Activated CD4-positive, alpha-beta T cell treated with anti-CD3 and anti-CD28 coated beads, Interleukin-2, amount 50 U/mL, for 1 hour (primary cell): ENCODE measurements around the gene CHL1.

Source experiments
- DNase-seq: peaks from one replicate; pipeline ENCODE4 v3.0.0-alpha.2; 2020

The CHL1 gene, protein sequence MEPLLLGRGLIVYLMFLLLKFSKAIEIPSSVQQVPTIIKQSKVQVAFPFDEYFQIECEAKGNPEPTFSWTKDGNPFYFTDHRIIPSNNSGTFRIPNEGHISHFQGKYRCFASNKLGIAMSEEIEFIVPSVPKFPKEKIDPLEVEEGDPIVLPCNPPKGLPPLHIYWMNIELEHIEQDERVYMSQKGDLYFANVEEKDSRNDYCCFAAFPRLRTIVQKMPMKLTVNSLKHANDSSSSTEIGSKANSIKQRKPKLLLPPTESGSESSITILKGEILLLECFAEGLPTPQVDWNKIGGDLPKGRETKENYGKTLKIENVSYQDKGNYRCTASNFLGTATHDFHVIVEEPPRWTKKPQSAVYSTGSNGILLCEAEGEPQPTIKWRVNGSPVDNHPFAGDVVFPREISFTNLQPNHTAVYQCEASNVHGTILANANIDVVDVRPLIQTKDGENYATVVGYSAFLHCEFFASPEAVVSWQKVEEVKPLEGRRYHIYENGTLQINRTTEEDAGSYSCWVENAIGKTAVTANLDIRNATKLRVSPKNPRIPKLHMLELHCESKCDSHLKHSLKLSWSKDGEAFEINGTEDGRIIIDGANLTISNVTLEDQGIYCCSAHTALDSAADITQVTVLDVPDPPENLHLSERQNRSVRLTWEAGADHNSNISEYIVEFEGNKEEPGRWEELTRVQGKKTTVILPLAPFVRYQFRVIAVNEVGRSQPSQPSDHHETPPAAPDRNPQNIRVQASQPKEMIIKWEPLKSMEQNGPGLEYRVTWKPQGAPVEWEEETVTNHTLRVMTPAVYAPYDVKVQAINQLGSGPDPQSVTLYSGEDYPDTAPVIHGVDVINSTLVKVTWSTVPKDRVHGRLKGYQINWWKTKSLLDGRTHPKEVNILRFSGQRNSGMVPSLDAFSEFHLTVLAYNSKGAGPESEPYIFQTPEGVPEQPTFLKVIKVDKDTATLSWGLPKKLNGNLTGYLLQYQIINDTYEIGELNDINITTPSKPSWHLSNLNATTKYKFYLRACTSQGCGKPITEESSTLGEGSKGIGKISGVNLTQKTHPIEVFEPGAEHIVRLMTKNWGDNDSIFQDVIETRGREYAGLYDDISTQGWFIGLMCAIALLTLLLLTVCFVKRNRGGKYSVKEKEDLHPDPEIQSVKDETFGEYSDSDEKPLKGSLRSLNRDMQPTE (N-terminal part only)

GRCh38 chr3:196311-197148, at the start of gene CHL1:
Gene CHL1, plus strand, starts transcription at chr3:196763. Its CDS starts 123,014 bp downstream, at chr3:319777.
- no peak for DNase-seq

DNA sequence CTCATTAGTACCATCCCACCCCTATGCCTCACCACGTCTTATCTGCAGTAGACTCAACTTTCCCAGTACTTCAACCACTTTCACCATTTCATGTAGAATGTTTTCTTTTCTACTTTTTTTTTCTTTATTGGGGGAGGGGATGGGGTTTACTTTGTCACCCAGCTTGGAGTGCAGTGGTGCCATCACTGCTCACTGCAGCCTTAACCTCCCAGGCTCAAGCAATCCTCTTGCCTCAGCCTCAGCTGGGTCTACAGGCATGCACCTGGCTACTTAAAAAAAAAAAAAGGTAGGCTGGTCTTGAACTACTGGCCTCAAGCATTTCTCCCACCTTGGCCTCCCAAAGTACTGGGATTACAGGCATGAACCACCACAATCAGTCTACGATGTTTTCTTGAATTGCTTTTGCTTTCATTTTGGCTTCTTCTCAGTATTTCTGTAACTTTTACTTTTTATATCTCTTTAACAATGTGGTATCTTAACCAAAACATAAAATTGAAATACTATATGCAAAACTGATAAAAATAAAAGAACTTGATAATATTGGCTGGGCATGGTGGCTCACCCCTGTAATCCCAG, 44.9 kb upstream of the CHL1 start:
- DNase-seq, result no peak

DNA sequence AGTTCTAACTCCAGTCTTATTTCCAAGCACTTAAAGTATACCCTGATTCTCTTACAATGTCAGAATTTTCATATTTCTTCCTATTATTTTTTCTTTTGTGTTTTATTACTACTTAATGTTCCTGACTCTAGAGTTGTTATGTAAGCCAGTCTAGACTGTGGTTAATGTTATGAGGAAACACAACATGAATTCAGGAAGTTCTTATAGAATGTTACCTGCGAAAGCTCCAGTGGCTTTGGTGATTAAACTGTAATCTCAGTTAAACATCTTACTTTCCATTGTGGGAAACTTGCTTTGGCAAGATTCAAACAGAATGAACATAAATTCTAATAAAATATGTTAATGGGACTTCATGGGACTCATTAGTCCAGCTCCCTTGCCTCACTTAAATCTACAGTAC, 36.6 kb upstream of the CHL1 start:
- no peak for DNase-seq

DNA sequence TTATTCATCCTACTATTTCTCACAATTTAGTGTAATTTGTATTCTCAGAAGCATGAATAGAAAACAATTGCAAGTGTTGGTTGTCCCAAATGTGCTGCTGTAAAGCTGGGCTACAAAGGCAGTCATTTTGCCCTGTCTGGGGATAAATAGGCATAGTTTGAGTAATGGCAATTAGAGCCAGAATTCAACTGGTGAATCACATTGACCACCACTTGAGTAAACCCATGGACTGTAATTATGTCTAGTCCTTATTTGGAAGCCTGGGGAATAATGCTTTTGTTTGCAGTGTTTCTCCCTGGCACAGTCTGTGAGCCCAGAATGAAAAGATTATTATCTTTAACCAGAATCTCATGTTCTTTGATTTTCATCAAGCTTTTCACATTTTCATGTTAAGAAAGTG, 30.5 kb upstream of the CHL1 start:
- no peak for DNase-seq

GRCh38 chr3:166799-167198, 29.8 kb upstream of the CHL1 start:
- no peak for DNase-seq

- no peak for DNase-seq
Observed at GRCh38 chr3:173886-174285, 22.7 kb upstream of the CHL1 start.

GRCh38 chr3:184976-185375, 11.6 kb upstream of the CHL1 start:
- no peak for DNase-seq

GRCh38 chr3:192215-192929, 4.2 kb upstream of the CHL1 start:
- DNase-seq, result no peak

DNA sequence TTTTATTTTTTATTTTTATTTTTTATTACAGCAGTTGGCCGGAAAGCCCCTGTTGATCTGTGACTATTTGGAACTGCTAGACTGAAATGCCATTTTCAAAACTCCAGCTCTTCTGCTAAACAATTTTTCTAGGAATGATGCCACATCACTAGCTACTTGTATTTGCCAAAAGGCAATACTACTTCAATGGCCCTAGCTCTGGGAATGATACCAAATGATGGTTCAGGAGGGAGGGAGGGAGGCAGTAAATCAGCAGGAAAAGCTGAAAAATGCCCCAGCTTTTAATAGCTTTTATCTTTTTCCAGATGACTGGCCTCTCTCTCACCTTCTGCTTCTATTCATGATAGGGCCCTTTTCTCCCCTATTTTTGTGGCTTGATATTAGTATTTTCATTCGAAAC, 2.6 kb upstream of the CHL1 start:
- DNase-seq, result no peak

- no peak for DNase-seq
Observed at GRCh38 chr3:194421-194820, 2.1 kb upstream of the CHL1 start.

DNA sequence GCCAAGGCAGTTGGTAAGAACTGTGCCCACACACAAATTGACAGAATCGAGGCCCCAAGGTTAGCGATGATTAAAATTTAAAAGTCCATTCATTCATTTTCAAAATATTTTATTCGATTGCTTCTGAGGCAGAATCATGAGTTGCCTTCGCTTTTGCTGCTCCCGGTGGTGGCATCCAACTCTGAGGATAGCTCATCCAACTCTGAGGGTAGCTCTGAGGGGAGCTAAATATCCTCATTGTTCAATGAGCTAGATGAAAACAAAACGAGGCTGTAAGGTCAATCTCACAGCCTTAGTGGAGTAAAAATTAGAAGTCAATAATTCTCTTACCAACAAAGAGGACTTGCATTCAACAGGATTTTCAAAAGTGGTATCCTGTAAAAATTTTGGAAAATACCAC, 897 bp upstream of the CHL1 start:
- no peak for DNase-seq

DNA sequence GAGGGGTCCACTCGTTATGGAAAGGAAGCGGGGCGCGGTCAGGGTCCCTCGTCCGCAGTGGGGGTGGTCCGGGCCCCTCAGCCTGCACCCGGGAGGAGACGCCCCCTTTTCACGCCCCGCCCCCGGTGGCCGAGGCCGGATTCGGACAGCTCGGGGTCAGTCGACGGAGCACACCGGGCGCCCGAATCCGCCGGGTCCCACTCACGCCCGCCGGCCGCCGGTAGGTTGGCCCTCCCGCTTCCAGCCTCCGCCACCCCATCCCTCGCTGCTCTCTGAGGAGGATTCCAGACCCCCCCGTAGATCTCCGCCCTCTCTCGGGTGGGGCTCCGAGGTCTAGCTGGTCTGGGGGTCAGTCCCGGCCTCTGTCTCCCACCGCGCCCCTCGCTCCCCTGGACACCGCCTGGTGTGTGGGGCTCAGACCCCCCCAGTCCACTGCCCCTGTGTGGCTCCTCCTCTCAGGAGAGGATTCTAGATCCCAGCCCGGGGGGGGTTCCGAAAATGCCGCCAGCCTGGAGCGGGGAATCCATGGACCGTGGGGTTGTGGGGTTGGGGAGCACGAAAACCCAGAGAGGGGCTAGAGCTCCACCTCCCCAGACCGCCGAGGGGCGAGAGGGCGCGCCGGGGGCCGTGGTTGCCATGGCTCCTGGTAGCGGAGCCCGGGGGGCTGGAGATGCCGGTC, 725 bp downstream of the CHL1 start:
- no peak for DNase-seq

GRCh38 chr3:197828-198491, 1.4 kb downstream of the CHL1 start:
- DNase-seq, result no peak

DNA sequence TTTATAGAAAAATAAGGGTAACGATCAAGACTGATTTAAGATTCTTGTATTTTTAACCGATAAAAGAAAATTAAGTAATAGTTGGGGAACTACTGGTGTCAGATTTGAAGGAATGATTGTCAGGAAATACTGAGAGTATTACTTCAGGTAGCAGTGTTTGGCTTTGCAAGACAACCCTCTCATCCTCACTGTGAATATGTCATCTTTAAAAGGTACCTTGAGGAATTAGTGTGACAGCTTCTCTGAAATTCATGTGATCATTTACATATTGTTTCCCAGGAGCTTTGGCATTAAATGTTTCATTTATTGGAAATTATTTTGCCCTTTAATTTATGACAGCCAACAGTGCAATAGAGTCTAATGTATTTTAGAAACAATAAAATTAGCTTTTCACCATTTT, 3.3 kb downstream of the CHL1 start:
- no peak for DNase-seq

- DNase-seq, result no peak
Observed at GRCh38 chr3:200758-201325, 4.3 kb downstream of the CHL1 start.

DNA sequence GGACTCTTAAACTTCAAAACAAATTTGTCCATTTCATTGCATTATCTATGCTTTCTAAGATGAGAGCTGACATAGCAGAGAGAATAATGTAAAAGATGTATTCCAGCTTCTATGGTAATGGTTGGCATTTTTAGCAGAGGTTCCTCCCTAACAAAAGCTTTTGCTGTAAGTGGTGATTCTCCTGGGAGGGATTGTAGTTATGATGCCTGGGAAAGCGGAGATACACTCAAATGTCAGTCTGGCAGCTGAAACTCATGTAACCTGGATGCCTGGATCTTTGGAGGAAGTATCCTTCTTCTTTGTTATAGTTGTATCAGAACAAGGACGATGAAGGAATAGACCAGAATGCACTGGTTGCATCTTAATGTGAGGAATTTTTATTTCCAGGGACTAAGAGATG, 7.5 kb downstream of the CHL1 start:
- no peak for DNase-seq

GRCh38 chr3:207973-208372, 11.4 kb downstream of the CHL1 start:
- no peak for DNase-seq

- no peak for DNase-seq
Observed at GRCh38 chr3:210669-211068, 14.1 kb downstream of the CHL1 start.

GRCh38 chr3:212432-212831, 15.9 kb downstream of the CHL1 start:
- DNase-seq, result no peak
